ENCODE data around the gene HELZ. TPM values are rescaled to one million over a fixed set of nuclear protein-coding genes. Genes with fewer than 3 reads are reported as not detected.

Gene HELZ
- polyA plus RNA-seq, 3 donors from 2014 or later = 41.4 to 121 (median 44.2) TPM

DNA sequence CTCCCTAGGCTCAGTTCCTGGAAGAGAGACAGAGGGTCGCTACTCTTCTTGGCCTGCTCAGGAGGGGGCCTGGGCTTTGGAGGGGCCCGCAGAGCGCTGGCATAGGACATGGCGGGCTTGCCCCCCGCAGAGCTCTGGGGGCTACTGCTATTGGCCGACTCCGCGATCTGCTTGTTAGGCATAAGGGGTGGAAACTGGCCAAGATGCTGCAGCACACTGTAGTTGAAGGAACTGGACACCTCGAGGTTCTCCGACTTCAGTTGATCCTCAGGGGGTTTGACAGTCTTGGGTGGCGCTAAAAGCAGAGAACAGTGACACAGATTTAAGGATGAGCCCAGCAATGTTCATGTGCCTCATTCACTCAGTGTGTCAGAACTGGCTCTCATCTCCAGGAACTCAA is 166.7 kb downstream of the HELZ start:
- Mint-ChIP-seq H3K27ac (peak overlapping the region in 2 of 6 donors; percentile 0 to 64), H3K9me3 (no peaks in the 10 kb centered on the region), H3K36me3 (peaks cover 0 to 15% (median 12%) of the 10 kb centered on the region in 3 donors), H3K27me3 (ENCODE audit: low read depth in 3 of 3) (peaks cover 0 to 2% (median 0%) of the 10 kb centered on the region in 3 donors), H3K4me1 (peaks cover 25 to 42% of the 10 kb centered on the region in 2 donors), H3K4me3 (no peak overlapping the region)
- no peak for DNase-seq

DNA sequence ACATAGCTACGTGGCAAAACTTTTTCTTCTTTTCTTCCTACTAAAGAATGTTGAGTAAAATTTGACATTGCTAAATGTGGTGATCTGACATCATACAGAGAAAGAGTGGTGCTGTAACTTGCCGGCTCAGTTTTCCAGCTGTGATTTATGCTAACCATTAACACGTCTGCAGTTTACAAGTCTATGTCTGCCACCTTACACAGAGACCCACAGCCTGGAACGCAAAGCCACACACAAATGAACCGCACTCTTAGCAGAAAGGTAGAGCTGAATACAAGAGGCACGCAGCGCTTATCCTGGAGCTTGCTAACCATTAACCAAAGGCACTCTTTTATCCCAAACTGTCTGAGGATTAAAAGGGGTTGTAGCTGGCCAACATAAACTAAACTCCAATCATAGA is 168.7 kb downstream of the HELZ start:
- Mint-ChIP-seq H3K36me3 (peaks cover 0 to 22% (median 12%) of the 10 kb centered on the region in 3 donors), H3K4me1 (peaks cover 15 to 30% of the 10 kb centered on the region in 2 donors), H3K27ac (no peak overlapping the region), H3K4me3 (no peak overlapping the region), H3K27me3 (ENCODE audit: low read depth in 3 of 3) (no peaks in the 10 kb centered on the region), H3K9me3 (no peaks in the 10 kb centered on the region)
- DNase-seq = no peak

DNA sequence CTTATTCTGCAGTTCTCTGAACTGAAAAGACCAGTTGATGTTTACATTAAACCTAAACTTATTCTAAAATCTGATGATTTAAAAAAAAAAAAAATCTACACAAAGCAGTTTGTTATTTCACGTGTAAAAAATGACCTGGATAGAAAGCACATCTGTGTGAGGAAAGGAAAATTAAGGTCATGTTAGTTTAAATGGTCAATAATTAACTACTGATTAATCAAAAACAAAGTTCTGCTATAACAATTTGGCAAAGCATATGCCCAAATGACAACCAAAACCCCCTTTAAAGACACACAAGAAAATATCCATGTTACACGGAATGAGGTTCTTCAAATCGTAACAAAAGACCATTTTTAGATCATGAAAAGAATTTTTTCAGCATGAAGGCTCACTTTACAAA is 170.2 kb downstream of the HELZ start:
- H3K9me3 Mint-ChIP-seq = no peaks in the 10 kb centered on the region
- peaks cover 7 to 20% of the 10 kb centered on the region in 2 donors for H3K4me1 Mint-ChIP-seq
- peak overlapping the region in 2 of 6 donors; percentile 6 to 39 for H3K27ac Mint-ChIP-seq
- H3K36me3 Mint-ChIP-seq = peaks cover 0 to 25% (median 12%) of the 10 kb centered on the region in 3 donors
- peaks cover 0 to 1% (median 0%) of the 10 kb centered on the region in 3 donors for H3K27me3 Mint-ChIP-seq (ENCODE audit: low read depth in 3 of 3)
- H3K4me3 Mint-ChIP-seq = peak overlapping the region in 1 of 5 donors; percentile 2
- no peak for DNase-seq

DNA sequence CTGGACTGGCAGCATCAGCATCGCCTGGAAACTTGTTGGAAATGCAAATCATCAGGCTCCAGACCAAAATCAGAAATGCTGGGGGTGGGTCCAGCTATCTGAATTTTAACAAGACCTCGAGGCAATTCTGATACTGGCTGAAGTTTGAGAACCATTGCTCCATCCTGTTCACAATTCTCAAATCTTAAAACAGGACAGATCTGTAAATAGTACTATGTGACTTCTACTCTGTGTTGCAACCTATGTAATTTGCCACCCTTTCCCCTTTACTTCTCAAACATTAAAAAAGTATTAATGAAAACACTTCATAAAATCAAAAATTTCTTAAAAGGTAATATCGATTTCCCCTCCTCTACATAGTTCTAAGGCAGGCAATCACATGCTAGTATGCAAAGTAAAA is 172.1 kb downstream of the HELZ start:
- Mint-ChIP-seq H3K27me3 (ENCODE audit: low read depth in 3 of 3) (peaks cover 0 to 3% (median 1%) of the 10 kb centered on the region in 3 donors), H3K9me3 (no peaks in the 10 kb centered on the region), H3K27ac (no peak overlapping the region), H3K36me3 (peaks cover 0 to 15% (median 12%) of the 10 kb centered on the region in 3 donors), H3K4me1 (peaks cover 2 to 12% of the 10 kb centered on the region in 2 donors), H3K4me3 (no peak overlapping the region)
- no peak for DNase-seq

DNA sequence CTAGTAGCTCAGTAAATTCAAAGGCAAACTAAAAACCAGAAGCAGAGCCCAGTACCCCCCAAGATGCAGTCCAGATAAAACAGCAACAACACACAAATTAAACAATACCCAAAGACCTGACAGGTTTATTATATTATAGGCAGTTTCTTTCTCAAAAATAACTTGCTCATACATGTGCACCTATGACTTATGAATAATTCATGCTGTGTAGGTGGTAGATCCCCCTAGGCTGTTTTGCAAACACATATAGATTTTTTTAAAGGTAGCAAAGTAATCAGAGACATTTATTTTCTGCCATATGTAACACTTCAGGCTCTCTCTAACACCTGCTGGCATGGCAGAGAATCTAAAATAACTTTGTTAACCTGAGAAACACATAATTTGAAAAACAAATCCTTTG is 173.4 kb downstream of the HELZ start:
- Mint-ChIP-seq H3K36me3 (peaks cover 0 to 15% (median 7%) of the 10 kb centered on the region in 3 donors), H3K27ac (peak overlapping the region in 1 of 6 donors; percentile 20), H3K9me3 (no peaks in the 10 kb centered on the region), H3K27me3 (ENCODE audit: low read depth in 3 of 3) (peaks cover 0 to 3% (median 2%) of the 10 kb centered on the region in 3 donors), H3K4me3 (no peak overlapping the region), H3K4me1 (peaks cover 2 to 12% of the 10 kb centered on the region in 2 donors)
- DNase-seq = no peak

DNA sequence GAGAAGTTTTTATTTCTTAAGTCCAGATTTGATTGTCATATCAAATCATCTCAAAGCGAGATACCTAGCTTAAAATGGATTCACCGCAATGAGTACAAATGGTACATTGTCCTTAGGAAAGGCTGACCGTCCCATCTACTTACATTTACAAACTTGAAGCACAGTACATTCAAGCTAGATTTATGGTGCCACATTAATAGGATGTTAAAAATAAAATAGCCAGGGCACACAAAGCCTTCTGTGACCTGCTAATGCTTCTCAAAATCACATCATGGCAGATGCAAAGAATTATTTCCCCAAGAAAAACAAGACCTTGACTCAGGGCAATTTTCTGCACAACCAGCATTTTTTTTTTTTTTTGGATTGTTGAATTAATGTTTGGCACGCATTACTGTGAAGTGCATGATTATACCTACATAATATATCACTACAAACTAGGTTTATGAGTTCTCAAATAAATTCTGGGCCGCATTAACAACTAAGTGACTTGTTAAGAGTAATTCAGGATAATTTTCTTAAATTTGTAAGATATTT is 175.3 kb downstream of the HELZ start:
- Mint-ChIP-seq H3K27ac (peak overlapping the region in 1 of 6 donors; percentile 76), H3K4me3 (no peak overlapping the region), H3K9me3 (no peaks in the 10 kb centered on the region), H3K27me3 (ENCODE audit: low read depth in 3 of 3) (peaks cover 0 to 3% (median 3%) of the 10 kb centered on the region in 3 donors), H3K4me1 (peaks cover 2 to 12% of the 10 kb centered on the region in 2 donors), H3K36me3 (peaks cover 0 to 10% (median 0%) of the 10 kb centered on the region in 3 donors)
- no peak for DNase-seq

DNA sequence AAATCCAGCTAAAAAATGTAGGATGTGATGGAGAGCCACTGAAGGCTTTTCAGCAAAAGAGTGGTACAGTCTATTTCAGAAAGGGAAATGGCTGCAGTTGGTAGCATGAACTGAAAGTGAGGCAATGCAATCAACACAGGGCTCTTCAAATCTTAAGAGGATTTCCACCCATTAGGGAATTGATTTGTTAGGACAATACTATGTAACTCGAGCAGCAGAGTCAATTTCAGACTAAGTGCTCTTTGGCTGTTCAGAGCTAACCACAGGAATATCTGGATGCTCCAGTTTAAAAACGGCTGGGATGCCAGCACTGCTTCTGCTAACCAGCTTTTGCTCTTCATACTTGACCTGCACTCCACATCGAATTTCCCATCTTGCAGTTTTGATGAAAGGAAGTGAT is 176.0 kb downstream of the HELZ start:
- peaks cover 2 to 12% of the 10 kb centered on the region in 2 donors for H3K4me1 Mint-ChIP-seq
- no peaks in the 10 kb centered on the region for H3K9me3 Mint-ChIP-seq
- peaks cover 0 to 3% (median 3%) of the 10 kb centered on the region in 3 donors for H3K27me3 Mint-ChIP-seq (ENCODE audit: low read depth in 3 of 3)
- DNase-seq = no peak
- peak overlapping the region in 2 of 6 donors; percentile 55 to 76 for H3K27ac Mint-ChIP-seq
- no peak overlapping the region for H3K4me3 Mint-ChIP-seq
- H3K36me3 Mint-ChIP-seq = peaks cover 0 to 10% (median 0%) of the 10 kb centered on the region in 3 donors

DNA sequence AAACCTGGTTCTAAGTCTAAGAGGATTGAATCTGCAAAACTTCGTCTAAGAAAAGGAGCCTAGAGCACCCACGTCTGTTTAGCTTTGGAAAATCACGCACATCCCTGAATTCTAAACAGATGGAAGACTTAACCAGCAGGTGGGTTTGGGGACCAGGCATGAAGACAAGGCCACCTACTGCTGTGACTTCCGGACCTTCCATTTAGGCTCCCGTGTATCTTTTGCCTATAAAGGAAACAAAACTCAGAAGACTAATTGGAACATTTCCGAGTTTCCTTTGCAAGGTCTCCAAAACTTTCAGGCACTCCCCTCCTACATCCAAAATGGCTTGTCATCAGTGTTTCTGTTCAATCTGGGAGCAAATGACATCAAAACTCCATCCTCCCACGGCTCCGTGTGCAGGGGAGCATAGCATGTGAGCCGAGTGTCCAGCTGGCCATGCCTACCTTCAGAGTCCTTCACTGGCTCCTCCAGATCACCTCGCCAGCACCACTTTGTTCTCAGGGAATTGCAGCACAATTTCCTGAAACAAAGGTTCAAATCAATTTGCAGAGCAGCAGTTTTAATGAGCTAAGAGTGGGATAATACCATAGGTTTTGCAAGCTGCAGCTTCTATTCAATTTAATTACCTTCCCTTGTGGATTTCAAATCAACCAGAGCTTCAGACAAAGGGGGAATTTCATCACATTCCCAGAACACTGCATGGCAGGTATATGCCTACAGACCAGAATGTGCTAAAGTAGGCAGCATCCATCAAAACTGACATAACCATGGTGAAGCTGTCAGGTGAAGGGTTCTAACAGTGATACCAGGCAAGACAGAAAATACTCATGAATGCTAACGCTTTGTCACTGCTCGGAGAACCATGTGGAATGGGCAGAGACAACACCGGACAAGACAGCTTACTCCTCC is 177.2 kb downstream of the HELZ start:
- Mint-ChIP-seq H3K27me3 (ENCODE audit: low read depth in 3 of 3) (peaks cover 0 to 8% (median 3%) of the 10 kb centered on the region in 3 donors), H3K27ac (peak overlapping the region in 3 of 6 donors; percentile 33 to 57 (median 45)), H3K36me3 (peaks cover 0 to 10% (median 0%) of the 10 kb centered on the region in 3 donors), H3K4me3 (no peak overlapping the region), H3K9me3 (no peaks in the 10 kb centered on the region), H3K4me1 (peaks cover 2 to 12% of the 10 kb centered on the region in 2 donors)
- DNase-seq = no peak

DNA sequence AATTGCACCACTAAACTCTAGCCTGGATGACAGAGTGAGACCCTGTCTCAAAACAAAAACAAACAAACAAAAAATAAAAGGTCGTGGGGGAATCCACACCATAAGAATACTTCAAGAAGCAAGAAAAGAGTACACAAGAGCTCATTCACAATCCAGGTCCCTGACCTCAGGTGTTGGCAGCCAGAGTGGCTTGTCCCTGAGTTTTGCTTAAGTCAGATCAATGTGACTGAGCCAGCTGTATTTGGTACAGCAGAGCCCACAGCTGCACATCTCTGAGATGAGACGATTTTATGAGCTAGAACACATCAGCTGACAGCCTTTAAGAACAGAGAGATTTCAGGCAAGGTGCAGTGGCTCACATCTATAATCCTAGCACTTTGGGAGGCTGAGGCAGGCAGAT is 178.3 kb downstream of the HELZ start:
- H3K36me3 Mint-ChIP-seq = peaks cover 0 to 10% (median 0%) of the 10 kb centered on the region in 3 donors
- no peaks in the 10 kb centered on the region for H3K9me3 Mint-ChIP-seq
- no peak for DNase-seq
- H3K27me3 Mint-ChIP-seq (ENCODE audit: low read depth in 3 of 3) = peaks cover 0 to 8% (median 5%) of the 10 kb centered on the region in 3 donors
- H3K4me3 Mint-ChIP-seq = no peak overlapping the region
- H3K27ac Mint-ChIP-seq = peak overlapping the region in 1 of 6 donors; percentile 17
- peaks cover 2 to 12% of the 10 kb centered on the region in 2 donors for H3K4me1 Mint-ChIP-seq

DNA sequence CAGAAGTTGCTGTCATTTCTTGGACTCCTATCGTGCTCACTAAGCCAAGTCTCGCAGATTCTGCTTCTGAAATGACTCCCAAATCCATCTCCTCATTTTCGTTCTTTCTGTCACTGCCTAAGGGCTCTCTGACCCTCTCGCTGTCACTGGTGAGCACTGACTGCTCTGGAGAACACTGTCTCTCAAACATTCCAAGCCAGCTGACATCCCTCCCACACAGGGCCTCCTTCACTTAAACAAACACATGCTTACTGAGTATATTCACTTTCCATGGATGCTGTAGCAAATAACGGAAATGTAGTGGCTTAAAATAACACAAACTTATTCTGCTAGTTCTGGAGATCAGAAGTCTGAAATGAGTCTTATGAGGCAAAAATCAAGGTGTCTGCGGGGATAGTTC is 181.9 kb downstream of the HELZ start:
- H3K4me3 Mint-ChIP-seq = no peak overlapping the region
- H3K9me3 Mint-ChIP-seq = no peaks in the 10 kb centered on the region
- peaks cover 0 to 7% (median 3%) of the 10 kb centered on the region in 3 donors for H3K27me3 Mint-ChIP-seq (ENCODE audit: low read depth in 3 of 3)
- peaks cover under 1 to 17% (median 7%) of the 10 kb centered on the region in 3 donors for H3K36me3 Mint-ChIP-seq
- H3K27ac Mint-ChIP-seq = no peak overlapping the region
- H3K4me1 Mint-ChIP-seq = peaks cover 0 to 2% of the 10 kb centered on the region in 2 donors
- no peak for DNase-seq

DNA sequence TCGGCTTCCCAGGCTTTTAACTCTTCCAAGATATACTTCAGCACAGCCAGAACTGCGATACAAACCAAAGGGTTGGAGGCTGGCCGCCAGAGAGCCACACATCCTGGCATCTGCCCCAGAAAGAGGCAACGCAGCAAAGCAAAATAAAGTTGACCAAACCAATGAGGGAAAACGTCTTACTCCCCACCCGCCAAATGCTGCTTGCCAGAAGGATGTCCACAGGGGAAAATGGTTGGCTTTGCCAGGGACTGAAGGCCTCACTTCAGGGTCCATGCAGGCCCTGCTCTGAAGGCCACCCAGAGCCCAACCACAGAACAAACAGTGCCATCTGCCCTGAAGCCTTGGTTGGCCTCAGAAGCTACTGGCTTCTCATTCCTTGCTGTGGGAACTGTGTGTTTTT is 185.6 kb downstream of the HELZ start:
- Mint-ChIP-seq H3K9me3 (no peaks in the 10 kb centered on the region), H3K27me3 (ENCODE audit: low read depth in 3 of 3) (peaks cover 2 to 7% (median 2%) of the 10 kb centered on the region in 3 donors), H3K4me1 (no peaks in the 10 kb centered on the region), H3K4me3 (no peak overlapping the region), H3K36me3 (peaks cover 5 to 21% (median 12%) of the 10 kb centered on the region in 3 donors), H3K27ac (no peak overlapping the region)
- no peak for DNase-seq

DNA sequence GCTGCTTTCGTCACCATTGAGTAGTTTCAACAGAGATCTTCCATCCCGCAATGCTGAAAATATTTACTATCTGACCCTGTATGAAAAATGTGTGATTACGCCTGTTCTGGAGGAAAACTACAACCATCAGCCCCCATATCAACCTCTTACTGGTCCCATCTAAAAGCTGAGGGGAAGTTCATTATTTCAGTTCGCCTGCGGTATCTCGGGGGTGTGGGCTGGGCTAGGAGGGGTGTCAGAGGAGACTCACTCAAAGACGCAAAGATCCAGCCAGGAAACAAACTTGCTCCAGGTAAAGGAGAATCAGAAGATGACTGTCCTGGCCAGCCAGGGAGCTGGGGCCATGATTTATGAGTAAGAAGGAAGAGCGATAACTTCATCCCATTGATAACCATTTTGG is 187.0 kb downstream of the HELZ start:
- Mint-ChIP-seq H3K27me3 (ENCODE audit: low read depth in 3 of 3) (peaks cover 2 to 4% (median 2%) of the 10 kb centered on the region in 3 donors), H3K4me3 (no peak overlapping the region), H3K27ac (no peak overlapping the region), H3K9me3 (no peaks in the 10 kb centered on the region), H3K4me1 (no peaks in the 10 kb centered on the region), H3K36me3 (peaks cover 5 to 16% (median 12%) of the 10 kb centered on the region in 3 donors)
- no peak for DNase-seq

DNA sequence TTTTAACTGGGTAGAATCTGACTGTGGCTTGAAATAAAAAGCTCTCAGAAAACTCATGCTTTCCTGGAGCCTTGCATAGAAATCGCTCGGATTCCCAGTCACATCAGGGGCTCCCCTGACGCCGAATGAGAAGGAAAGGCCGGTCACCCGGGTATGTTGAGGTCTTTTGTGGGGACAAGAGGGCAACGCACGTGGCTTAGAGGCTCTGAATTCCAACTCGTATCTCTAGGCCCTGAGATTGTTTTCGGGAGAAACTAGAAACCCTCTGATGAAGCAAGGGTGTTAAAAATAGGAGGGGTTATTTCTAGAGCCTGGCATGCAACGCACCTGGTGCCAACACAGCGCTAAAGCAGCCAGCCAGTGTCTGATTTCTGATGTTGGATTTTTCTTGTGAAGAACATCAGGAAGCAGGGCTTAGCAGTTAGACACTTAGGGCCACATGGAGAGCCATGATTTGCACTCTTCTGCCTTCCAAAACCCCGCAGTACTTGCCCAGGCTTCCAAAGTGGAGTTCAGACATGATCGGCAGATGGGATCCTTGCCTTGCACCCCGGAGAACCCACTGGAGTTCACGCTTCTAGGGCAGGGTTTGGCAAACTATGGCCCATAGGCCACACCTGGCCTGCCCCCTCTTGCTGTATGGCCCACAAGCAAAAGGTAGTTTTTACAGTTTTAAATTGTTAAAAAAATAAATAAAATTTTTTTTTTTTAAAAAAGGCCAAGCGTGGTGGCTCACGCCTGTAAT is 188.1 kb downstream of the HELZ start:
- no peaks in the 10 kb centered on the region for H3K9me3 Mint-ChIP-seq
- peaks cover 5 to 16% (median 12%) of the 10 kb centered on the region in 3 donors for H3K36me3 Mint-ChIP-seq
- H3K27me3 Mint-ChIP-seq (ENCODE audit: low read depth in 3 of 3) = peaks cover 0 to 2% (median 2%) of the 10 kb centered on the region in 3 donors
- DNase-seq = no peak
- no peak overlapping the region for H3K4me3 Mint-ChIP-seq
- H3K4me1 Mint-ChIP-seq = no peaks in the 10 kb centered on the region
- H3K27ac Mint-ChIP-seq = no peak overlapping the region

Measured in immature natural killer cell (primary cell).